B cell (primary cell): Measurements from ENCODE around the gene SLC24A4.

Experiments
- CTCF ChIP-seq: fragments of 200-600 bp; IDR thresholded peaks from one replicate; pipeline ENCODE4 v1.8.0; 2022; ENCODE audit warnings: antibody characterized with exemption, mild to moderate bottlenecking
- EZH2 ChIP-seq: IDR thresholded peaks from 2 replicates; pipeline ENCODE4 v1.6.1; 2012; ENCODE audit warnings: borderline replicate concordance, low read depth, mild to moderate bottlenecking, moderate library complexity, low read length; ENCODE audit not compliant: insufficient read depth, poor library complexity, severe bottlenecking

- TF ChIP-seq CTCF (no peak), EZH2 (no peak)
Observed at GRCh38 chr14:92415969-92416368, 93.0 kb downstream of the SLC24A4 start.
